A549 (cell line): ENCODE measurements around the gene SDF4. TPM values are rescaled to one million over a fixed set of nuclear protein-coding genes. Genes with fewer than 3 reads are reported as not detected.

Source experiments
- ATAC-seq, 2 experiments: fragments of 200-7000 bp in 1 of 2; fragments of >200 bp in 1 of 2; cut with Nextera tagmentation in 1 of 2; cut with Tn5 transposase in 1 of 2; 3 replicates each; pipeline versions ENCODE4 v1.8.0 to v1.9.1; 2018 to 2020; ENCODE audit warnings: mild to moderate bottlenecking in 1 of 2, moderate library complexity in 1 of 2
- CTCF ChIA-PET: fragments of 300-600 bp; sonication (Branson Sonifier 250); formaldehyde crosslinking; extraction: SDS; loops from one replicate; lab custom pipeline; 2021; ENCODE audit warnings: antibody characterized with exemption, inconsistent platforms; lab: Yijun Ruan, JAX
- POLR2A ChIA-PET: fragments of 350-600 bp; formaldehyde crosslinking; extraction: SDS; loops from one replicate; lab custom pipeline; 2021; ENCODE audit warnings: antibody characterized with exemption, inconsistent platforms; lab: Yijun Ruan, JAX
- DNase-seq, 2 experiments: peaks; one replicate each; pipeline versions ENCODE4 v3.0.0 to v3.0.0-alpha.2; 2011 to 2016; ENCODE audit warnings: low read depth in 1 of 2, low spot score in 1 of 2
- FAIRE-seq: peaks from 2 replicates; lab custom pipeline; 2011; peaks lifted over from hg19 to GRCh38; lab: Jason Lieb, UNC
- H3K27ac ChIP-seq, 2 experiments: fragments of >200 bp; sonication (Bioruptor Twin); formaldehyde crosslinking; 3 replicates each; pipeline ENCODE4 v1.5.1; 2016 to 2017
- H3K4me1 ChIP-seq: fragments of >200 bp; sonication (Bioruptor Twin); formaldehyde crosslinking; 3 replicates; pipeline ENCODE4 v1.6.1; 2016
- H3K4me2 ChIP-seq: fragments of >200 bp; sonication (Bioruptor Twin); formaldehyde crosslinking; 3 replicates; pipeline ENCODE4 v1.6.1; 2016
- H3K4me3 ChIP-seq: fragments of >200 bp; sonication (Bioruptor Twin); formaldehyde crosslinking; 3 replicates; pipeline ENCODE4 v1.5.1; 2016
- H3K9me3 ChIP-seq: fragments of >200 bp; sonication (Bioruptor Twin); formaldehyde crosslinking; 3 replicates; pipeline ENCODE4 v1.6.1; 2016
- CBX8 ChIP-seq: fragments of 200-600 bp; sonication (generic); IDR thresholded peaks from 2 replicates; pipeline ENCODE4 v1.6.1; 2016
- CTCF ChIP-seq: fragments of >200 bp; sonication (Bioruptor Twin); formaldehyde crosslinking; IDR thresholded peaks from 3 replicates; pipeline ENCODE4 v1.5.1; 2016
- HOXA7 ChIP-seq: fragments of 250-450 bp; sonication (Bioruptor Pico); IDR thresholded peaks from 2 replicates; pipeline ENCODE4 v1.5.0; 2020; ENCODE audit warnings: mild to moderate bottlenecking, moderate library complexity
- JUNB ChIP-seq: fragments of >200 bp; sonication (Bioruptor Twin); formaldehyde crosslinking; IDR thresholded peaks from 2 replicates; pipeline ENCODE4 v1.6.1; 2016
- MYC ChIP-seq: IDR thresholded peaks from 2 replicates; pipeline ENCODE4 v1.6.1; 2012; ENCODE audit warnings: mild to moderate bottlenecking, inconsistent platforms, low read length, improper control_type of control experiment, borderline replicate concordance
- NPAS2 ChIP-seq: fragments of 250-450 bp; sonication (Bioruptor Pico); IDR thresholded peaks from 2 replicates; pipeline ENCODE4 v1.8.0; 2022; ENCODE audit warnings: mild to moderate bottlenecking, moderate library complexity, borderline replicate concordance
- RNF2 ChIP-seq: fragments of 200-600 bp; sonication (generic); IDR thresholded peaks from 2 replicates; pipeline ENCODE4 v1.6.1; 2016; ENCODE audit warnings: low read depth, mild to moderate bottlenecking, antibody characterized with exemption, moderate library complexity, borderline replicate concordance
- SREBF2 ChIP-seq: fragments of 450-650 bp; IDR thresholded peaks from 2 replicates; pipeline ENCODE4 v1.6.1; 2014; ENCODE audit warnings: mild to moderate bottlenecking, moderate library complexity
- ZFP36 ChIP-seq: fragments of 450-650 bp; IDR thresholded peaks from 2 replicates; pipeline ENCODE4 v1.6.1; 2014; ENCODE audit warnings: borderline replicate concordance; ENCODE audit not compliant: partially characterized antibody
- WGBS: methylation state at CpG from one replicate; pipeline ENCODE4 v1.1.6; 2017; ENCODE audit errors: missing lambda C conversion rate; 5-methylcytosine and 5-hydroxymethylcytosine counted together
- polyA plus RNA-seq, 4 experiments: library from polyadenylated mRNA; depleted of rRNA in 3 of 4; stranded (reverse); fragments of >200 nt; fragmentation: RNase III in 1 of 4; extraction: RNeasy Plus Mini Kit Qiagen cat#74134 plus additional on column Dnase treatment in 1 of 4; gene quantifications; 2 replicates in 3 of 4; 3 replicates in 1 of 4; pipeline ENCODE4 v1.2.3, GENCODE V29; 2011 to 2017
- TF ChIP-seq, protein P1 (sequence below): fragments of 250-450 bp; sonication (Bioruptor Pico); IDR thresholded peaks from 2 replicates; pipeline ENCODE4 v1.5.0; 2021; ENCODE audit warnings: mild to moderate bottlenecking, moderate library complexity, borderline replicate concordance
- TF ChIP-seq, protein P2 (sequence below): IDR thresholded peaks from 2 replicates; pipeline ENCODE4 v1.6.1; 2012

Gene SDF4
- polyA plus RNA-seq, 2 of the 4 experiments (the other 2 are of a cell fraction): 58.3 to 97.4 TPM

- no peak within 1 kb of the TSS for H3K4me2 ChIP-seq
- WGBS: 89% methylated on average over 50 of the region's 74 CpGs
- POLR2A ChIA-PET: interaction anchor here (0.6 kb wide), 1 partner anchor 10 kb away, joined by 4 read pairs; no protein-coding TSS in a partner anchor
- 0 out of 3 replicates have a peak, but pooled peaks cover 10% of the 10 kb centered on the region for H3K4me1 ChIP-seq
- H3K9me3 ChIP-seq: no peaks in the 10 kb centered on the region
- DNase-seq: no peak
- H3K27ac ChIP-seq: peak within 1 kb of the TSS in 1 of 2 experiments; percentile 52; a peak in 1 of 6 replicates
- TF ChIP-seq MYC (no peak), HOXA7 (CRISPR knock-in tag) (no peak), CTCF (no peak)
- TF ChIP-seq, all 56 proteins: peak for 0
- FAIRE-seq: no peak
- no peak within 1 kb of the TSS for H3K4me3 ChIP-seq
- ATAC-seq: peak in 1 of 2 experiments; percentile 32; a peak in 2 of 6 replicates
- CTCF ChIA-PET: no interaction called here
Observed at GRCh38 chr1:1246577-1247340, 15.0 kb upstream of the SDF4 start, which contains the start of gene C1QTNF12. Gene C1QTNF12, minus strand, starts transcription at chr1:1246722. Its CDS starts 32 bp downstream, at chr1:1246690.

GRCh38 chr1:1245817-1246576, 14.2 kb upstream of the SDF4 start:
- 96% methylated on average over 16 of the region's 45 CpGs for WGBS
- ChIA-PET CTCF (no interaction called here), POLR2A (interaction anchor here (0.6 kb wide), 1 partner anchor 9 kb away, joined by 4 read pairs; no protein-coding TSS in a partner anchor)
- TF ChIP-seq CBX8: no peak
- TF ChIP-seq, protein P1, sequence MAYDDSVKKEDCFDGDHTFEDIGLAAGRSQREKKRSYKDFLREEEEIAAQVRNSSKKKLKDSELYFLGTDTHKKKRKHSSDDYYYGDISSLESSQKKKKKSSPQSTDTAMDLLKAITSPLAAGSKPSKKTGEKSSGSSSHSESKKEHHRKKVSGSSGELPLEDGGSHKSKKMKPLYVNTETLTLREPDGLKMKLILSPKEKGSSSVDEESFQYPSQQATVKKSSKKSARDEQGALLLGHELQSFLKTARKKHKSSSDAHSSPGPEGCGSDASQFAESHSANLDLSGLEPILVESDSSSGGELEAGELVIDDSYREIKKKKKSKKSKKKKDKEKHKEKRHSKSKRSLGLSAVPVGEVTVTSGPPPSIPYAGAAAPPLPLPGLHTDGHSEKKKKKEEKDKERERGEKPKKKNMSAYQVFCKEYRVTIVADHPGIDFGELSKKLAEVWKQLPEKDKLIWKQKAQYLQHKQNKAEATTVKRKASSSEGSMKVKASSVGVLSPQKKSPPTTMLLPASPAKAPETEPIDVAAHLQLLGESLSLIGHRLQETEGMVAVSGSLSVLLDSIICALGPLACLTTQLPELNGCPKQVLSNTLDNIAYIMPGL (CRISPR knock-in tag): no peak
- no peak for TF ChIP-seq SREBF2
- Histone ChIP-seq H3K4me3 (no peak overlapping the region), H3K27ac (peak overlapping the region in 1 of 2 experiments; percentile 52; a peak in 1 of 6 replicates), H3K4me2 (no peak overlapping the region), H3K9me3 (no peaks in the 10 kb centered on the region), H3K4me1 (0 out of 3 replicates have a peak, but pooled peaks cover 10% of the 10 kb centered on the region)
- ATAC-seq: no peak
- no peak for DNase-seq
- no peak for FAIRE-seq

DNA sequence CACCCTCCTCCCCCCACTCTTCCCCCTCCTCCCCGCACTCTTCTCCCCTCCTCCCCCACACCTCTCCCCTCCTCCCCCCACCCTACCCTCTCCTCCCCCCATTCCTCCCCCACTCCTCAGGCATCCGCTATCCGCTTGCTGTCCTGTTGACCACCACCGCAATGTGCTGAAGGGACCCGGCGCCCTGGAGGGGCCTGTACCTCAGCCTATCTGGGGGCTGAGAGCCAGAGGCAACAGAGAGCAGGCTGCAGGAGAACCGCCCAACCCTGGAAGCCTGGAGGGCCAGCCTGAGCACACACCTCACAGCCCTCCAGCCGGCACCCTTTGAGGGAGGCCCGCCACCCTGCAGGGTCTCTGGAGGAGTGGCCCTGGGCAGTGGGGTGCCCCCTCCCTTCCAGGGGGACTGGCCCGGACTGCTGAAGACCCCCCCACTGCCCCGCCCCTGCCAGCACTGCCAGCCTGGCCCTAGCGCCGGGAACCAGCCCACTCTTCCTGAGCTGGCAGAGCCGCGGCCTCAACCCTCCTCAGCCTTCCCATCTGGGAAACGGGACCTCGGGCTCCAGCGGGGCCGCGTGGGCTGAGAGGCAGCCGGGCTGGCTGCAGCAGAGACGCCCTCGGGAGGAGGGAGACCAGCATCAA, 13.5 kb upstream of the SDF4 start:
- FAIRE-seq (no peak), ATAC-seq (no peak), DNase-seq (no peak)
- CTCF ChIA-PET: no interaction called here
- peaks cover 10% of the 10 kb centered on the region; the same call in 1 of the 3 replicates for H3K4me1 ChIP-seq
- H3K9me3 ChIP-seq: no peaks in the 10 kb centered on the region
- no peak overlapping the region for H3K4me3 ChIP-seq
- WGBS: 82% methylated on average over 9 of the region's 23 CpGs
- H3K27ac ChIP-seq: peak overlapping the region in 1 of 2 experiments; percentile 52; a peak in 1 of 6 replicates
- H3K4me2 ChIP-seq: no peak overlapping the region
- no peak for TF ChIP-seq NPAS2 (CRISPR knock-in tag)
- no peak for TF ChIP-seq ZFP36
- TF ChIP-seq RNF2: no peak
- TF ChIP-seq JUNB: no peak
- TF ChIP-seq, protein P2, sequence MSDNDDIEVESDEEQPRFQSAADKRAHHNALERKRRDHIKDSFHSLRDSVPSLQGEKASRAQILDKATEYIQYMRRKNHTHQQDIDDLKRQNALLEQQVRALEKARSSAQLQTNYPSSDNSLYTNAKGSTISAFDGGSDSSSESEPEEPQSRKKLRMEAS: no peak
- POLR2A ChIA-PET: no interaction called here
